Spleen (tissue), 13 donors: ENCODE measurements around the gene PPP1R16B. TPM values are rescaled to one million over a fixed set of nuclear protein-coding genes. Genes with fewer than 3 reads are reported as not detected.
A peak's percentile ranks its signal among the peaks of the same experiment; 100 is the strongest.

Source experiments
- DNase-seq: peaks from one replicate; pipeline ENCODE4 v3.0.0-alpha.2; 2020
- H3K27ac ChIP-seq, 8 donors: fragments of 200-600 bp; sonication (generic) in 7 of 8; 1 replicate in 4 of 8; 2 replicates in 4 of 8; pipeline versions ENCODE4 v1.5.0 to v1.8.0; 2016 to 2021; ENCODE audit warnings: inconsistent platforms in 4 of 8, mild to moderate bottlenecking in 4 of 8, moderate library complexity in 1 of 8
- H3K27me3 ChIP-seq, 7 donors: fragments of 200-600 bp; sonication (generic) in 6 of 7; replicated peaks in 1 of 7; 1 replicate in 4 of 7; 2 replicates in 3 of 7; pipeline versions ENCODE4 v1.5.0 to v1.8.0; 2016 to 2021; ENCODE audit warnings: inconsistent platforms in 3 of 7, mild to moderate bottlenecking in 1 of 7
- H3K36me3 ChIP-seq, 6 donors: fragments of 200-600 bp; sonication (generic) in 5 of 6; 1 replicate in 4 of 6; 2 replicates in 2 of 6; pipeline versions ENCODE4 v1.5.0 to v1.8.0; 2016 to 2021; ENCODE audit warnings: inconsistent platforms in 2 of 6
- H3K4me1 ChIP-seq, 6 donors: fragments of 200-600 bp; sonication (generic) in 5 of 6; 1 replicate in 3 of 6; 2 replicates in 3 of 6; pipeline versions ENCODE4 v1.5.0 to v1.8.0; 2016 to 2021; ENCODE audit warnings: inconsistent platforms in 3 of 6
- H3K4me3 ChIP-seq, 8 donors: fragments of 200-600 bp; sonication (generic) in 7 of 8; 1 replicate in 4 of 8; 2 replicates in 4 of 8; pipeline versions ENCODE4 v1.5.0 to v1.8.0; 2016 to 2021; ENCODE audit warnings: inconsistent platforms in 4 of 8, mild to moderate bottlenecking in 4 of 8, moderate library complexity in 2 of 8
- H3K9me3 ChIP-seq, 8 donors: fragments of 200-600 bp; sonication (generic) in 7 of 8; 1 replicate in 4 of 8; 2 replicates in 4 of 8; pipeline versions ENCODE4 v1.5.0 to v1.8.0; 2016 to 2021; ENCODE audit warnings: inconsistent platforms in 4 of 8
- CTCF ChIP-seq, 11 experiments: fragments of 200-600 bp in 7 of 11; fragments of 450-650 bp in 4 of 11; sonication (generic) in 4 of 11; IDR thresholded peaks in 8 of 11; conservative IDR thresholded peaks in 3 of 11; 1 replicate in 7 of 11; 2 replicates in 4 of 11; pipeline versions ENCODE4 v1.4.0 to v1.8.0; 2016 to 2021; ENCODE audit warnings: antibody characterized with exemption in 11 of 11, inconsistent platforms in 4 of 11, mild to moderate bottlenecking in 1 of 11
- POLR2A ChIP-seq, 3 donors: fragments of 450-650 bp; IDR thresholded peaks; one replicate each; pipeline ENCODE4 v1.5.1; 2017; ENCODE audit warnings: antibody characterized with exemption in 3 of 3, mild to moderate bottlenecking in 1 of 3
- POLR2AphosphoS5 ChIP-seq, 3 donors: sonication (generic); formaldehyde crosslinking; IDR thresholded peaks; one replicate each; pipeline ENCODE4 v1.5.1; 2017; ENCODE audit warnings: antibody characterized with exemption in 3 of 3
- WGBS, 5 donors: extraction: QIAGEN DNeasy Blood & Tissue Kit in 3 of 5; methylation state at CpG; one replicate each; pipeline versions ENCODE4 v1.1.5 to v1.1.7; 2013 to 2018; 5-methylcytosine and 5-hydroxymethylcytosine counted together
- intact Hi-C: fragments of 100-400 bp; cut with DNase I; formaldehyde crosslinking; loops from one replicate; pipeline ENCODE4 v1.15.0; 2023; ENCODE audit warnings: low total_unique reads
- long read RNA-seq, 2 donors: transcript quantifications; one replicate each; lab custom pipeline, GENCODE V29; 2026
- polyA plus RNA-seq, 3 donors: library from polyadenylated mRNA; stranded (reverse); fragments of 200-250 nt; gene quantifications; one replicate each; pipeline ENCODE4 v1.2.1, GENCODE V29; 2013
- total RNA-seq, 7 donors: library from RNA; depleted of rRNA in 3 of 7; stranded (reverse); fragments of >200 nt in 3 of 7; fragmentation: NEBNext Ultra II Directional in 4 of 7; extraction: Animal tissue kit (Norgen Biotek cat#: 25700) in 4 of 7; gene quantifications; one replicate each; pipeline versions ENCODE4 v1.1.0 to v1.2.1, GENCODE V29; 2016 to 2021
- donor health status: healthy with polysubstance abuse.
- donor health status: DM: no; HTN: no; CAD: no; lungs with moderate emphysema.
- donor health status: DM: no; HTN: no; CAD: no.
- donor health status: Bipolar disorder and iron deficiency.
- donor health status: healthy.
- donor health status: DM: no; HTN: no; CAD: no.
- donor health status: DM: yes; HTN: yes; CAD: no.

Gene PPP1R16B
- total RNA-seq (10 to 100 TPM; 35.7 to 66.0 (median 47.4) TPM), polyA plus RNA-seq (10 to 100 TPM; 16.0 to 35.0 (median 16.5) TPM)
- long read RNA-seq, donor 1 = 0 reads
- long read RNA-seq, donor 2, full-length matches to known transcripts = 4 of 14 reads
- long read RNA-seq, donor 2, partial matches to known transcripts = 10 of 14 reads
- long read RNA-seq, donor 2, other reads (novel, unspliced or antisense) = 0 of 14 reads

- intact Hi-C loops = loop anchor here (5.0 to 10.0 kb wide), 2 partner anchors 69 to 87 kb away; no protein-coding TSS in a partner anchor
- WGBS, 5 donors = 0 to 2% (median 1%) methylated on average over 16 to 40 of the region's 40 CpGs
- H3K36me3 ChIP-seq = peaks cover 0 to 14% (median 1%) of the 10 kb centered on the region in 6 donors
- peaks cover 0 to 28% (median 5%) of the 10 kb centered on the region in 7 donors for H3K27me3 ChIP-seq
- no peak for TF ChIP-seq CTCF (IDR thresholded peaks at IDR 0.05 in 8 of 11, conservative IDR thresholded peaks at IDR 0.05 in 3 of 11)
- peak in 2 of 3 donors; percentile 59 to 77 for TF ChIP-seq POLR2A (IDR thresholded peaks at IDR 0.05)
- peak; percentile 88 to 92 (median 90) for TF ChIP-seq POLR2AphosphoS5 (IDR thresholded peaks at IDR 0.05)
- H3K27ac ChIP-seq = peak within 1 kb of the TSS; percentile 73 to 98 (median 90)
- no peaks in the 10 kb centered on the region for H3K9me3 ChIP-seq
- peaks cover 32 to 68% (median 61%) of the 10 kb centered on the region in 6 donors for H3K4me1 ChIP-seq
- peak within 1 kb of the TSS; percentile 70 to 95 (median 82) for H3K4me3 ChIP-seq
- peak; percentile 96 for DNase-seq
Observed at GRCh38 chr20:38805502-38805957, at the start of gene PPP1R16B. TSS of gene PPP1R16B (plus strand) at chr20:38805697. CDS start at chr20:38835926, 30,229 bp downstream.

- WGBS, 5 donors = 65 to 86% (median 78%) methylated on average over 7 of the region's 7 CpGs
- Histone ChIP-seq H3K36me3 (peaks cover 0 to 100% (median 81%) of the 10 kb centered on the region in 6 donors), H3K4me3 (no peak overlapping the region), H3K9me3 (no peaks in the 10 kb centered on the region), H3K27ac (peak overlapping the region in 4 of 8 donors; percentile 22 to 56 (median 34)), H3K4me1 (peaks cover 0 to 7% (median 0%) of the 10 kb centered on the region in 6 donors), H3K27me3 (no peaks in the 10 kb centered on the region)
- intact Hi-C loops = loop anchor here (10.0 kb wide), 1 partner anchor 138 kb away; no protein-coding TSS in a partner anchor
- TF ChIP-seq POLR2AphosphoS5 (IDR thresholded peaks at IDR 0.05) = no peak
- TF ChIP-seq CTCF (IDR thresholded peaks at IDR 0.05 in 8 of 11, conservative IDR thresholded peaks at IDR 0.05 in 3 of 11) = no peak
- no peak for TF ChIP-seq POLR2A (IDR thresholded peaks at IDR 0.05)
- no peak for DNase-seq
Observed at GRCh38 chr20:38757145-38757775, 48.2 kb upstream of the PPP1R16B start.

GRCh38 chr20:38759106-38759505, 46.4 kb upstream of the PPP1R16B start:
- DNase-seq = no peak
- H3K9me3 ChIP-seq = no peaks in the 10 kb centered on the region
- TF ChIP-seq POLR2A (IDR thresholded peaks at IDR 0.05) = no peak
- TF ChIP-seq POLR2AphosphoS5 (IDR thresholded peaks at IDR 0.05) = no peak
- TF ChIP-seq CTCF (IDR thresholded peaks at IDR 0.05 in 8 of 11, conservative IDR thresholded peaks at IDR 0.05 in 3 of 11) = no peak
- H3K27ac ChIP-seq = no peak overlapping the region
- 92 to 98% (median 97%) methylated on average over 7 of the region's 7 CpGs for WGBS, 5 donors
- H3K4me1 ChIP-seq = peaks cover 0 to 7% (median 0%) of the 10 kb centered on the region in 6 donors
- peaks cover 0 to 100% (median 88%) of the 10 kb centered on the region in 6 donors for H3K36me3 ChIP-seq
- no peak overlapping the region for H3K4me3 ChIP-seq
- no peaks in the 10 kb centered on the region for H3K27me3 ChIP-seq
- intact Hi-C loops = loop anchor here (10.0 kb wide), 1 partner anchor 136 kb away; no protein-coding TSS in a partner anchor

- intact Hi-C loops = no loop called here
- no peak for DNase-seq
- H3K27me3 ChIP-seq = no peaks in the 10 kb centered on the region
- H3K9me3 ChIP-seq = no peaks in the 10 kb centered on the region
- peaks cover 0 to 100% (median 92%) of the 10 kb centered on the region in 6 donors for H3K36me3 ChIP-seq
- no peak overlapping the region for H3K27ac ChIP-seq
- H3K4me3 ChIP-seq = no peak overlapping the region
- TF ChIP-seq POLR2A (IDR thresholded peaks at IDR 0.05) (no peak), CTCF (IDR thresholded peaks at IDR 0.05 in 8 of 11, conservative IDR thresholded peaks at IDR 0.05 in 3 of 11) (no peak), POLR2AphosphoS5 (IDR thresholded peaks at IDR 0.05) (no peak)
- H3K4me1 ChIP-seq = peaks cover 0 to 7% (median 0%) of the 10 kb centered on the region in 6 donors
- 92 to 95% (median 94%) methylated on average over 4 of the region's 4 CpGs for WGBS, 5 donors
Observed at GRCh38 chr20:38760978-38761377, 44.5 kb upstream of the PPP1R16B start.
